ENCODE results near the gene PIK3R5. TPM values are rescaled to one million over a fixed set of nuclear protein-coding genes. Genes with fewer than 3 reads are reported as not detected.

The PIK3R5 gene
- total RNA-seq, 1 experiment from 2014 or later, result 2.5 TPM

DNA sequence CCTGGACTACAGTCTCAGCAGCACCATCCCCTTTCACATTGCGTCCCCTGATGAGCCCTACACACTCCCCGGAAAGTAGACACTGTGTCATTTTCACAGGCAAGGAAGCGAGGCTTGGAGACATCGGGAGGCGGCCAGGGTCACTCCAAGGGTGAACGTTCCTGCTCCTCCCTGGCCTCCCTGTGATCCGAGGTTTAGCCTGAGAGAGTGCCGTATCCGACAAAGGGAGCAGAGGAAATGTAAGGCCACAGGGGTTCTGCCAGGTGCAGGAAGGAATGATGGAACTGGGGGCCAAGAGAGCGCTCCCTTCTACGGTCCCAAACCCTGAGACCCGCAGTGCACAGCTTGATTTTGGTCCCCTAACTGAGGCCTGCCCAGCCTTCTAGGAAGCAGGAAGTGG is 90.1 kb downstream of the PIK3R5 start:
- H4K20me1 ChIP-seq (ENCODE audit: insufficient read depth), result no peaks in the 10 kb centered on the region
- ChIA-PET POLR2A (no interaction called here), CTCF (no interaction called here), RAD21 (ENCODE audit: low non-redundant PET in 1 of 2, low total read pairs in 2 of 2, uncharacterized antibody in 2 of 2, unreplicated experiment in 2 of 2) (no interaction called here)
- peaks cover 13% of the 10 kb centered on the region for H3K27me3 ChIP-seq (ENCODE audit: insufficient read depth, low read length)
- H3K36me3 ChIP-seq (ENCODE audit: control insufficient read depth in 1 of 2, insufficient read depth in 2 of 2, low read length in 2 of 2), result no peaks in the 10 kb centered on the region
- H2AFZ ChIP-seq (ENCODE audit: low read depth, low read length, poor library complexity, severe bottlenecking), result no peak overlapping the region
- no peaks in the 10 kb centered on the region for H3K9me3 ChIP-seq (ENCODE audit: control insufficient read depth in 1 of 2, insufficient read depth in 1 of 2, low read depth in 1 of 2, low read length in 2 of 2)
- intact Hi-C loops (cut with micrococcal nuclease), result no loop called here
- no peak for TF ChIP-seq EZH2phosphoT487 (IDR thresholded peaks at IDR 0.05; ENCODE audit: borderline replicate concordance)
- TF ChIP-seq CEBPB (IDR thresholded peaks at IDR 0.05; ENCODE audit: low read depth), result no peak
- no peak for TF ChIP-seq SIN3A (IDR thresholded peaks at IDR 0.05; ENCODE audit: low read depth)
- no peak for TF ChIP-seq ZNF274 (IDR thresholded peaks at IDR 0.05; ENCODE audit: low read depth, low read length)
- TF ChIP-seq SP1 (IDR thresholded peaks at IDR 0.05; ENCODE audit: low read depth), result no peak
- TF ChIP-seq EGR1 (IDR thresholded peaks at IDR 0.05; ENCODE audit: low read depth), result no peak
- no peak for TF ChIP-seq EZH2 (IDR thresholded peaks at IDR 0.05)
- no peak for TF ChIP-seq TCF7L2 (IDR thresholded peaks at IDR 0.05; ENCODE audit: borderline replicate concordance, extremely low read depth, insufficient read depth, insufficient read length)
- TF ChIP-seq ELF1 (IDR thresholded peaks at IDR 0.05; ENCODE audit: borderline replicate concordance, low read depth), result no peak
- TF ChIP-seq POLR2AphosphoS5 (IDR thresholded peaks at IDR 0.05; ENCODE audit: low read depth, low read length), result no peak
- TF ChIP-seq, protein P1, sequence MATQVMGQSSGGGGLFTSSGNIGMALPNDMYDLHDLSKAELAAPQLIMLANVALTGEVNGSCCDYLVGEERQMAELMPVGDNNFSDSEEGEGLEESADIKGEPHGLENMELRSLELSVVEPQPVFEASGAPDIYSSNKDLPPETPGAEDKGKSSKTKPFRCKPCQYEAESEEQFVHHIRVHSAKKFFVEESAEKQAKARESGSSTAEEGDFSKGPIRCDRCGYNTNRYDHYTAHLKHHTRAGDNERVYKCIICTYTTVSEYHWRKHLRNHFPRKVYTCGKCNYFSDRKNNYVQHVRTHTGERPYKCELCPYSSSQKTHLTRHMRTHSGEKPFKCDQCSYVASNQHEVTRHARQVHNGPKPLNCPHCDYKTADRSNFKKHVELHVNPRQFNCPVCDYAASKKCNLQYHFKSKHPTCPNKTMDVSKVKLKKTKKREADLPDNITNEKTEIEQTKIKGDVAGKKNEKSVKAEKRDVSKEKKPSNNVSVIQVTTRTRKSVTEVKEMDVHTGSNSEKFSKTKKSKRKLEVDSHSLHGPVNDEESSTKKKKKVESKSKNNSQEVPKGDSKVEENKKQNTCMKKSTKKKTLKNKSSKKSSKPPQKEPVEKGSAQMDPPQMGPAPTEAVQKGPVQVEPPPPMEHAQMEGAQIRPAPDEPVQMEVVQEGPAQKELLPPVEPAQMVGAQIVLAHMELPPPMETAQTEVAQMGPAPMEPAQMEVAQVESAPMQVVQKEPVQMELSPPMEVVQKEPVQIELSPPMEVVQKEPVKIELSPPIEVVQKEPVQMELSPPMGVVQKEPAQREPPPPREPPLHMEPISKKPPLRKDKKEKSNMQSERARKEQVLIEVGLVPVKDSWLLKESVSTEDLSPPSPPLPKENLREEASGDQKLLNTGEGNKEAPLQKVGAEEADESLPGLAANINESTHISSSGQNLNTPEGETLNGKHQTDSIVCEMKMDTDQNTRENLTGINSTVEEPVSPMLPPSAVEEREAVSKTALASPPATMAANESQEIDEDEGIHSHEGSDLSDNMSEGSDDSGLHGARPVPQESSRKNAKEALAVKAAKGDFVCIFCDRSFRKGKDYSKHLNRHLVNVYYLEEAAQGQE (IDR thresholded peaks at IDR 0.05; ENCODE audit: low read depth), result no peak
- no peak for TF ChIP-seq SRF (IDR thresholded peaks at IDR 0.05; ENCODE audit: low read depth)
- TF ChIP-seq, protein P2, sequence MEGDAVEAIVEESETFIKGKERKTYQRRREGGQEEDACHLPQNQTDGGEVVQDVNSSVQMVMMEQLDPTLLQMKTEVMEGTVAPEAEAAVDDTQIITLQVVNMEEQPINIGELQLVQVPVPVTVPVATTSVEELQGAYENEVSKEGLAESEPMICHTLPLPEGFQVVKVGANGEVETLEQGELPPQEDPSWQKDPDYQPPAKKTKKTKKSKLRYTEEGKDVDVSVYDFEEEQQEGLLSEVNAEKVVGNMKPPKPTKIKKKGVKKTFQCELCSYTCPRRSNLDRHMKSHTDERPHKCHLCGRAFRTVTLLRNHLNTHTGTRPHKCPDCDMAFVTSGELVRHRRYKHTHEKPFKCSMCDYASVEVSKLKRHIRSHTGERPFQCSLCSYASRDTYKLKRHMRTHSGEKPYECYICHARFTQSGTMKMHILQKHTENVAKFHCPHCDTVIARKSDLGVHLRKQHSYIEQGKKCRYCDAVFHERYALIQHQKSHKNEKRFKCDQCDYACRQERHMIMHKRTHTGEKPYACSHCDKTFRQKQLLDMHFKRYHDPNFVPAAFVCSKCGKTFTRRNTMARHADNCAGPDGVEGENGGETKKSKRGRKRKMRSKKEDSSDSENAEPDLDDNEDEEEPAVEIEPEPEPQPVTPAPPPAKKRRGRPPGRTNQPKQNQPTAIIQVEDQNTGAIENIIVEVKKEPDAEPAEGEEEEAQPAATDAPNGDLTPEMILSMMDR (IDR thresholded peaks at IDR 0.05 in 2 of 3, conservative IDR thresholded peaks at IDR 0.05 in 1 of 3; ENCODE audit: borderline replicate concordance in 1 of 3, insufficient read depth in 1 of 3, low read depth in 2 of 3, low read length in 2 of 3), result no peak
- TF ChIP-seq CBX3 (IDR thresholded peaks at IDR 0.05; ENCODE audit: low read depth), result no peak
- TF ChIP-seq, protein P3, sequence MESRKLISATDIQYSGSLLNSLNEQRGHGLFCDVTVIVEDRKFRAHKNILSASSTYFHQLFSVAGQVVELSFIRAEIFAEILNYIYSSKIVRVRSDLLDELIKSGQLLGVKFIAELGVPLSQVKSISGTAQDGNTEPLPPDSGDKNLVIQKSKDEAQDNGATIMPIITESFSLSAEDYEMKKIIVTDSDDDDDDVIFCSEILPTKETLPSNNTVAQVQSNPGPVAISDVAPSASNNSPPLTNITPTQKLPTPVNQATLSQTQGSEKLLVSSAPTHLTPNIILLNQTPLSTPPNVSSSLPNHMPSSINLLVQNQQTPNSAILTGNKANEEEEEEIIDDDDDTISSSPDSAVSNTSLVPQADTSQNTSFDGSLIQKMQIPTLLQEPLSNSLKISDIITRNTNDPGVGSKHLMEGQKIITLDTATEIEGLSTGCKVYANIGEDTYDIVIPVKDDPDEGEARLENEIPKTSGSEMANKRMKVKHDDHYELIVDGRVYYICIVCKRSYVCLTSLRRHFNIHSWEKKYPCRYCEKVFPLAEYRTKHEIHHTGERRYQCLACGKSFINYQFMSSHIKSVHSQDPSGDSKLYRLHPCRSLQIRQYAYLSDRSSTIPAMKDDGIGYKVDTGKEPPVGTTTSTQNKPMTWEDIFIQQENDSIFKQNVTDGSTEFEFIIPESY (IDR thresholded peaks at IDR 0.05; ENCODE audit: extremely low read depth, insufficient replicate concordance, low read length), result no peak
- TF ChIP-seq FOSL1 (IDR thresholded peaks at IDR 0.05; ENCODE audit: low read depth), result no peak
- TF ChIP-seq ZFX (IDR thresholded peaks at IDR 0.05), result no peak
- TF ChIP-seq YY1 (IDR thresholded peaks at IDR 0.05; ENCODE audit: extremely low read depth, insufficient replicate concordance, low read depth, low read length), result no peak
- TF ChIP-seq, protein P4, sequence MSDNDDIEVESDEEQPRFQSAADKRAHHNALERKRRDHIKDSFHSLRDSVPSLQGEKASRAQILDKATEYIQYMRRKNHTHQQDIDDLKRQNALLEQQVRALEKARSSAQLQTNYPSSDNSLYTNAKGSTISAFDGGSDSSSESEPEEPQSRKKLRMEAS (IDR thresholded peaks at IDR 0.05), result no peak
- TF ChIP-seq, protein P5, sequence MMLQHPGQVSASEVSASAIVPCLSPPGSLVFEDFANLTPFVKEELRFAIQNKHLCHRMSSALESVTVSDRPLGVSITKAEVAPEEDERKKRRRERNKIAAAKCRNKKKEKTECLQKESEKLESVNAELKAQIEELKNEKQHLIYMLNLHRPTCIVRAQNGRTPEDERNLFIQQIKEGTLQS (IDR thresholded peaks at IDR 0.05), result no peak
- no peak overlapping the region for H3K27ac ChIP-seq (ENCODE audit: low read depth, low read length)
- H3K4me2 ChIP-seq (ENCODE audit: low read length), result no peak overlapping the region
- no peaks in the 10 kb centered on the region for H3K79me2 ChIP-seq (ENCODE audit: insufficient read depth, low read length)
- H3K9me2 ChIP-seq (ENCODE audit: insufficient read depth), result no peaks in the 10 kb centered on the region
- ATAC-seq, result no peak
- BruUV-seq (replicated peaks), result no TSS peak
- H3K4me1 ChIP-seq (ENCODE audit: control insufficient read depth in 1 of 2, insufficient read depth in 2 of 2, low read length in 2 of 2), result no peaks in the 10 kb centered on the region
- no peak for DNase-seq (ENCODE audit: low read depth, low spot score)
- H3K9ac ChIP-seq (ENCODE audit: low read length), result no peak overlapping the region
- no peak overlapping the region for H3K4me3 ChIP-seq (replicated peaks in 1 of 2; ENCODE audit: low read depth in 1 of 2, low read length in 2 of 2)

Measured in HCT116 (cell line).